MM.1S (cell line): ENCODE measurements around the gene HSDL2.

Experiments
- DNase-seq: peaks from one replicate; pipeline ENCODE4 v3.0.0-alpha.2; 2015
- H2AFZ ChIP-seq: fragments of 300-600 bp; sonication (generic); 2 replicates; pipeline ENCODE4 v1.6.0; 2016; ENCODE audit warnings: antibody characterized with exemption, low read length
- H3F3A ChIP-seq: fragments of 300-600 bp; sonication (generic); 2 replicates; pipeline ENCODE4 v1.6.1; 2016; ENCODE audit warnings: mild to moderate bottlenecking, antibody characterized with exemption, low read length, moderate library complexity, mixed read lengths; ENCODE audit not compliant: insufficient read depth
- H3K27ac ChIP-seq: fragments of 300-600 bp; sonication (generic); 2 replicates; pipeline ENCODE4 v1.5.1; 2016; ENCODE audit warnings: mild to moderate bottlenecking, low read length
- H3K27me3 ChIP-seq: fragments of 300-600 bp; sonication (generic); replicated peaks from 2 replicates; pipeline ENCODE4 v1.6.0; 2016; ENCODE audit warnings: low read length; ENCODE audit not compliant: insufficient read depth
- H3K36me3 ChIP-seq: fragments of 300-600 bp; sonication (generic); replicated peaks from 2 replicates; pipeline ENCODE4 v1.6.1; 2016; ENCODE audit warnings: mild to moderate bottlenecking, low read length, mixed read lengths; ENCODE audit not compliant: insufficient read depth
- H3K4me1 ChIP-seq: fragments of 300-600 bp; sonication (generic); 2 replicates; pipeline ENCODE4 v1.6.1; 2016; ENCODE audit warnings: low read length, mixed read lengths
- H3K4me2 ChIP-seq: fragments of 300-600 bp; sonication (generic); 2 replicates; pipeline ENCODE4 v1.6.0; 2016; ENCODE audit warnings: low read depth, low read length
- H3K4me3 ChIP-seq: fragments of 300-600 bp; sonication (generic); 2 replicates; pipeline ENCODE4 v1.5.1; 2016; ENCODE audit warnings: low read length, mixed read lengths
- H3K79me2 ChIP-seq: fragments of 300-600 bp; sonication (generic); 2 replicates; pipeline ENCODE4 v1.6.1; 2016; ENCODE audit warnings: mixed run types, low read length, mixed read lengths
- H3K9ac ChIP-seq: fragments of 300-600 bp; sonication (generic); 2 replicates; pipeline ENCODE4 v1.6.1; 2016; ENCODE audit warnings: low read length, mixed read lengths
- H3K9me2 ChIP-seq: fragments of 300-600 bp; sonication (generic); replicated peaks from 2 replicates; pipeline ENCODE4 v1.6.1; 2016; ENCODE audit warnings: mild to moderate bottlenecking, low read length, mixed read lengths; ENCODE audit not compliant: insufficient read depth
- H3K9me3 ChIP-seq: fragments of 300-600 bp; sonication (generic); replicated peaks from 2 replicates; pipeline ENCODE4 v1.6.1; 2016; ENCODE audit warnings: mild to moderate bottlenecking, low read length, mixed read lengths; ENCODE audit not compliant: insufficient read depth
- H4K20me1 ChIP-seq: fragments of 300-600 bp; sonication (generic); 2 replicates; pipeline ENCODE4 v1.6.1; 2016; ENCODE audit warnings: mild to moderate bottlenecking, low read length, moderate library complexity, mixed read lengths; ENCODE audit not compliant: insufficient read depth
- EZH2 ChIP-seq: fragments of 300-600 bp; sonication (generic); optimal IDR thresholded peaks from 2 replicates; pipeline ENCODE3; 2017; ENCODE audit warnings: low read depth, mild to moderate bottlenecking, antibody characterized with exemption, low read length, mixed read lengths
- EZH2phosphoT487 ChIP-seq: fragments of 300-600 bp; sonication (generic); IDR thresholded peaks from 2 replicates; pipeline ENCODE4 v1.6.1; 2018; ENCODE audit warnings: antibody characterized with exemption, low read length
- TF ChIP-seq, protein P1 (sequence below): fragments of 300-600 bp; sonication (generic); IDR thresholded peaks from 2 replicates; pipeline ENCODE4 v1.5.1; 2016; ENCODE audit warnings: antibody characterized with exemption, low read length, mixed read lengths

The HSDL2 gene

DNA sequence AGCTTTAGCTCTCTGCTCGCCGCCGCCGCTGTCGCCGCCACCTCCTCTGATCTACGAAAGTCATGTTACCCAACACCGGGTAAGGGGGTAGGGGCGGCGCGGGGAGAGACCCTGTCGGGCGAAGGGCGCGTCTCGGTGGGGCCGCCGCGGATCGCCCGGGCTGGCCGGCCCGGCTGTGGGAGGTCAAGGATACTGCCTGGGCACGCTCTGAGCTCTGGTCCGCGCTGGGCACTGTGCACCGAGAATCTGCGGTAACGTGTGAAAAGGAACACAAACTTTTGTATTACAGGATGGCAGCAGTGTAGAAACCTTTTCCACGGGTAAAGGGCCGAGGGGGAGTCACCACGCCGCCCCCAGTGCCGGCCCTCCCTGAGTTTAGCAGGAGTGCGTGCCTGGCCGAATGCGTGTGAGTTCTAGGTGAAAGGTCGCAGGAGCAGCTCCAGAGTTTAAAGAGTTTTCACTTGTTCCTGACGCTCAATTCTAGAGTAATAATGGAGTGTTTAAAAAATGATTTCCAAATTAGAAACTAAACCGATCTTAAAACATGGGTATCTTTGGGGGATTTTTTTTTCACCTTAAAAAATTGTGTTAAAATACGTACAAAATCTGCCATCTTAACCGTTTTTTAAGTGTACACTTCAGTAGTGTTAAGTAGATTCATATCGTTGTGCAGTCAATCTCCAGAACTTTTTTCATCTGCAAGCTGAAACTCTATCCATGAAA is at the start of gene HSDL2:
Gene HSDL2 (plus strand): TSS at position 7 of the 723 bp plus-strand sequence. CDS start 56 bp downstream, at position 63.
- peak within 1 kb of the TSS; percentile 95 for H3K9ac ChIP-seq
- no peaks in the 10 kb centered on the region for H4K20me1 ChIP-seq
- peak within 1 kb of the TSS; percentile 75 for H3K4me2 ChIP-seq
- TF ChIP-seq EZH2phosphoT487 (no peak), EZH2 (no peak)
- TF ChIP-seq, protein P1, sequence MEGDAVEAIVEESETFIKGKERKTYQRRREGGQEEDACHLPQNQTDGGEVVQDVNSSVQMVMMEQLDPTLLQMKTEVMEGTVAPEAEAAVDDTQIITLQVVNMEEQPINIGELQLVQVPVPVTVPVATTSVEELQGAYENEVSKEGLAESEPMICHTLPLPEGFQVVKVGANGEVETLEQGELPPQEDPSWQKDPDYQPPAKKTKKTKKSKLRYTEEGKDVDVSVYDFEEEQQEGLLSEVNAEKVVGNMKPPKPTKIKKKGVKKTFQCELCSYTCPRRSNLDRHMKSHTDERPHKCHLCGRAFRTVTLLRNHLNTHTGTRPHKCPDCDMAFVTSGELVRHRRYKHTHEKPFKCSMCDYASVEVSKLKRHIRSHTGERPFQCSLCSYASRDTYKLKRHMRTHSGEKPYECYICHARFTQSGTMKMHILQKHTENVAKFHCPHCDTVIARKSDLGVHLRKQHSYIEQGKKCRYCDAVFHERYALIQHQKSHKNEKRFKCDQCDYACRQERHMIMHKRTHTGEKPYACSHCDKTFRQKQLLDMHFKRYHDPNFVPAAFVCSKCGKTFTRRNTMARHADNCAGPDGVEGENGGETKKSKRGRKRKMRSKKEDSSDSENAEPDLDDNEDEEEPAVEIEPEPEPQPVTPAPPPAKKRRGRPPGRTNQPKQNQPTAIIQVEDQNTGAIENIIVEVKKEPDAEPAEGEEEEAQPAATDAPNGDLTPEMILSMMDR = no peak
- H3K36me3 ChIP-seq = no peaks in the 10 kb centered on the region
- H3F3A ChIP-seq = peaks cover 16% of the 10 kb centered on the region
- peak within 1 kb of the TSS; percentile 95 for H3K27ac ChIP-seq
- H3K9me2 ChIP-seq = no peaks in the 10 kb centered on the region
- peak; percentile 52 for DNase-seq
- no peaks in the 10 kb centered on the region for H3K27me3 ChIP-seq
- no peaks in the 10 kb centered on the region for H3K9me3 ChIP-seq
- H3K4me3 ChIP-seq = peak within 1 kb of the TSS; percentile 99
- peak within 1 kb of the TSS; percentile 98 for H2AFZ ChIP-seq
- peaks cover 25% of the 10 kb centered on the region for H3K4me1 ChIP-seq
- H3K79me2 ChIP-seq = peaks cover 47% of the 10 kb centered on the region

- Histone ChIP-seq H3K27ac (no peak overlapping the region), H3F3A (peaks cover 17% of the 10 kb centered on the region), H3K4me3 (peak overlapping the region; percentile 8), H3K4me1 (peaks cover 9% of the 10 kb centered on the region), H3K9me2 (no peaks in the 10 kb centered on the region), H3K27me3 (no peaks in the 10 kb centered on the region), H3K36me3 (no peaks in the 10 kb centered on the region), H3K79me2 (peaks cover 61% of the 10 kb centered on the region), H3K9ac (no peak overlapping the region; the same call in 1 of the 2 replicates), H2AFZ (no peak overlapping the region), H4K20me1 (no peaks in the 10 kb centered on the region), H3K9me3 (no peaks in the 10 kb centered on the region), H3K4me2 (peak overlapping the region; percentile 72)
- TF ChIP-seq EZH2phosphoT487 (no peak), EZH2 (no peak)
- TF ChIP-seq, protein P1 = no peak
- DNase-seq = no peak
Observed at GRCh38 chr9:112331674-112331952, 48.3 kb upstream of the HSDL2 start.

- peak overlapping the region; percentile 72 for H3K4me2 ChIP-seq
- H3F3A ChIP-seq = peaks cover 17% of the 10 kb centered on the region
- TF ChIP-seq EZH2phosphoT487 (no peak), EZH2 (no peak)
- TF ChIP-seq, protein P1 = no peak
- H3K9me2 ChIP-seq = no peaks in the 10 kb centered on the region
- H3K27me3 ChIP-seq = no peaks in the 10 kb centered on the region
- no peaks in the 10 kb centered on the region for H3K9me3 ChIP-seq
- DNase-seq = no peak
- peak overlapping the region; percentile 91 for H2AFZ ChIP-seq
- H3K4me1 ChIP-seq = peaks cover 9% of the 10 kb centered on the region
- peak overlapping the region; percentile 81; the same call in 1 of the 2 replicates for H3K27ac ChIP-seq
- H3K4me3 ChIP-seq = peak overlapping the region; percentile 80
- H3K79me2 ChIP-seq = peaks cover 55% of the 10 kb centered on the region
- H3K9ac ChIP-seq = peak overlapping the region; percentile 86
- no peaks in the 10 kb centered on the region for H3K36me3 ChIP-seq
- H4K20me1 ChIP-seq = no peaks in the 10 kb centered on the region
Observed at GRCh38 chr9:112332214-112332613, 47.7 kb upstream of the HSDL2 start.
